HCT116 (cell line): ENCODE measurements around the gene IL22RA2. TPM values are rescaled to one million over a fixed set of nuclear protein-coding genes. Genes with fewer than 3 reads are reported as not detected.

Source experiments
- ATAC-seq: fragments of 200-7000 bp; cut with Tn5 transposase; 2 replicates; pipeline ENCODE4 v1.9.1; 2020; ENCODE audit warnings: mild to moderate bottlenecking, moderate library complexity
- BruUV-seq: library from RNA; stranded (reverse); fragments of 400-500 nt; replicated peaks from 2 replicates; lab custom pipeline; 2021; lab: Mats Ljungman, UMichigan
- CTCF ChIA-PET: fragments of 300-600 bp; sonication (Branson Sonifier 250); formaldehyde crosslinking; loops from one replicate; lab custom pipeline; 2021; ENCODE audit warnings: antibody characterized with exemption; lab: Charles Lee
- POLR2A ChIA-PET: fragments of 300-600, 350-600 bp; sonication (Branson Sonifier 250); formaldehyde crosslinking; loops from one replicate; lab custom pipeline; 2021; ENCODE audit warnings: antibody characterized with exemption; lab: Charles Lee
- RAD21 ChIA-PET, 2 experiments: fragments of 300-600 bp; sonication (Branson Sonifier 250); formaldehyde crosslinking; loops; one replicate each; lab custom pipeline; 2023; ENCODE audit warnings: low total read pairs in 2 of 2; ENCODE audit not compliant: uncharacterized antibody in 2 of 2, unreplicated experiment in 2 of 2, low non-redundant PET in 1 of 2; lab: Charles Lee
- DNase-seq: peaks from one replicate; pipeline ENCODE4 v3.0.0-alpha.2; 2010; ENCODE audit warnings: low read depth, low spot score
- H2AFZ ChIP-seq: fragments of 200-600 bp; shearing (Covaris generic), sonication (generic); 2 replicates; pipeline ENCODE4 v1.6.1; 2017; ENCODE audit warnings: low read depth, mixed run types, mixed read lengths, antibody characterized with exemption, low read length; ENCODE audit not compliant: poor library complexity, severe bottlenecking
- H3K27ac ChIP-seq: 2 replicates; pipeline ENCODE4 v1.5.1; 2012; ENCODE audit warnings: low read depth, low read length
- H3K27me3 ChIP-seq: fragments of 200-600 bp; sonication (generic); 2 replicates; pipeline ENCODE4 v1.6.1; 2016; ENCODE audit warnings: mixed run types, low read length, mixed read lengths; ENCODE audit not compliant: insufficient read depth
- H3K36me3 ChIP-seq, 2 experiments: fragments of 200-500 bp in 1 of 2; fragments of 200-600 bp in 1 of 2; sonication (Bioruptor generic) in 1 of 2; sonication (generic) in 1 of 2; 2 replicates each; pipeline versions ENCODE4 v1.5.1 to v1.6.1; 2014 to 2016; ENCODE audit warnings: low read length in 2 of 2, inconsistent platforms in 1 of 2, mixed read lengths in 1 of 2, mixed run types in 1 of 2; ENCODE audit not compliant: insufficient read depth in 2 of 2, control insufficient read depth in 1 of 2
- H3K4me1 ChIP-seq, 2 experiments: fragments of 200-600 bp in 1 of 2; sonication (generic) in 1 of 2; 2 replicates each; pipeline versions ENCODE4 v1.5.1 to v1.6.1; 2012 to 2017; ENCODE audit warnings: low read length in 2 of 2, inconsistent platforms in 1 of 2, mild to moderate bottlenecking in 1 of 2, mixed read lengths in 1 of 2, mixed run types in 1 of 2, moderate library complexity in 1 of 2; ENCODE audit not compliant: insufficient read depth in 2 of 2, control insufficient read depth in 1 of 2
- H3K4me2 ChIP-seq: fragments of 200-600 bp; sonication (generic); 2 replicates; pipeline ENCODE4 v1.6.1; 2017; ENCODE audit warnings: mixed run types, low read length, mixed read lengths
- H3K4me3 ChIP-seq, 2 experiments: fragments of 200-600 bp in 1 of 2; sonication (generic) in 1 of 2; replicated peaks in 1 of 2; 2 replicates each; pipeline ENCODE4 v1.5.1; 2011 to 2016; ENCODE audit warnings: low read length in 2 of 2, control low read depth in 1 of 2, low read depth in 1 of 2, mild to moderate bottlenecking in 1 of 2, mixed read lengths in 1 of 2, mixed run types in 1 of 2
- H3K79me2 ChIP-seq: fragments of 200-600 bp; sonication (generic); 2 replicates; pipeline ENCODE4 v1.6.1; 2017; ENCODE audit warnings: mild to moderate bottlenecking, mixed run types, low read length, moderate library complexity, mixed read lengths; ENCODE audit not compliant: insufficient read depth
- H3K9ac ChIP-seq: fragments of 200-600 bp; sonication (generic); 2 replicates; pipeline ENCODE4 v1.6.1; 2016; ENCODE audit warnings: low read length, mixed read lengths
- H3K9me2 ChIP-seq: fragments of 200-600 bp; sonication (generic), shearing (Covaris generic); 2 replicates; pipeline ENCODE4 v1.6.1; 2017; ENCODE audit warnings: mixed run types, mild to moderate bottlenecking, moderate library complexity; ENCODE audit not compliant: insufficient read depth
- H3K9me3 ChIP-seq, 2 experiments: fragments of 200-500 bp in 1 of 2; fragments of 200-600 bp in 1 of 2; sonication (Bioruptor generic) in 1 of 2; sonication (generic) in 1 of 2; 2 replicates each; pipeline ENCODE4 v1.6.1; 2014 to 2017; ENCODE audit warnings: low read length in 2 of 2, mixed read lengths in 2 of 2, inconsistent platforms in 1 of 2, low read depth in 1 of 2, mild to moderate bottlenecking in 1 of 2, mixed run types in 1 of 2, moderate library complexity in 1 of 2; ENCODE audit not compliant: control insufficient read depth in 1 of 2, insufficient read depth in 1 of 2
- H4K20me1 ChIP-seq: fragments of 200-600 bp; sonication (generic), shearing (Covaris generic); 2 replicates; pipeline ENCODE4 v1.6.1; 2017; ENCODE audit warnings: mixed run types, mild to moderate bottlenecking, moderate library complexity; ENCODE audit not compliant: insufficient read depth
- CBX3 ChIP-seq: IDR thresholded peaks from 2 replicates; pipeline ENCODE4 v1.6.1; 2012; ENCODE audit warnings: low read depth
- EZH2 ChIP-seq: fragments of 200-600 bp; sonication (generic); IDR thresholded peaks from 2 replicates; pipeline ENCODE4 v1.6.1; 2017; ENCODE audit warnings: antibody characterized with exemption, mixed run types
- JUND ChIP-seq: IDR thresholded peaks from 2 replicates; pipeline ENCODE4 v1.6.1; 2012
- POLR2A ChIP-seq: IDR thresholded peaks from 2 replicates; pipeline ENCODE4 v1.7.0; 2011; ENCODE audit warnings: borderline replicate concordance; ENCODE audit not compliant: insufficient read depth, insufficient read length; ENCODE audit errors: extremely low read depth
- POLR2AphosphoS5 ChIP-seq: IDR thresholded peaks from 2 replicates; pipeline ENCODE4 v1.6.1; 2011; ENCODE audit warnings: mild to moderate bottlenecking, low read depth, low read length, moderate library complexity
- RAD21 ChIP-seq: IDR thresholded peaks from 2 replicates; pipeline ENCODE4 v1.6.1; 2012; ENCODE audit warnings: low read depth, mild to moderate bottlenecking
- SRF ChIP-seq: IDR thresholded peaks from 2 replicates; pipeline ENCODE4 v1.6.1; 2012; ENCODE audit warnings: low read depth
- TCF7L2 ChIP-seq: IDR thresholded peaks from 2 replicates; pipeline ENCODE4 v1.7.0; 2011; ENCODE audit warnings: borderline replicate concordance, inconsistent platforms; ENCODE audit not compliant: insufficient read depth, insufficient read length; ENCODE audit errors: extremely low read depth
- YY1 ChIP-seq: IDR thresholded peaks from 2 replicates; pipeline ENCODE4 v1.6.1; 2011; ENCODE audit warnings: low read length, low read depth, moderate library complexity, mild to moderate bottlenecking; ENCODE audit not compliant: insufficient replicate concordance; ENCODE audit errors: extremely low read depth
- intact Hi-C: fragments of 100-400 bp; cut with micrococcal nuclease; formaldehyde crosslinking; loops from 2 replicates; pipeline ENCODE4 v1.10.0; 2022
- total RNA-seq: library from RNA; stranded (reverse); gene quantifications from one replicate; pipeline ENCODE4 v1.2.1, GENCODE V29; 2021; ENCODE audit not compliant: unreplicated experiment
- TF ChIP-seq, protein P1 (sequence below): IDR thresholded peaks from 2 replicates; pipeline ENCODE4 v1.6.1; 2011; ENCODE audit warnings: mild to moderate bottlenecking, low read length, moderate library complexity; ENCODE audit not compliant: insufficient replicate concordance; ENCODE audit errors: extremely low read depth
- TF ChIP-seq, protein P2 (sequence below): IDR thresholded peaks from 2 replicates; pipeline ENCODE4 v1.6.1; 2012
- TF ChIP-seq, protein P3 (sequence below): IDR thresholded peaks from 2 replicates; pipeline ENCODE4 v1.6.1; 2012

The IL22RA2 gene
- total RNA-seq, 1 experiment from 2014 or later = not detected

DNA sequence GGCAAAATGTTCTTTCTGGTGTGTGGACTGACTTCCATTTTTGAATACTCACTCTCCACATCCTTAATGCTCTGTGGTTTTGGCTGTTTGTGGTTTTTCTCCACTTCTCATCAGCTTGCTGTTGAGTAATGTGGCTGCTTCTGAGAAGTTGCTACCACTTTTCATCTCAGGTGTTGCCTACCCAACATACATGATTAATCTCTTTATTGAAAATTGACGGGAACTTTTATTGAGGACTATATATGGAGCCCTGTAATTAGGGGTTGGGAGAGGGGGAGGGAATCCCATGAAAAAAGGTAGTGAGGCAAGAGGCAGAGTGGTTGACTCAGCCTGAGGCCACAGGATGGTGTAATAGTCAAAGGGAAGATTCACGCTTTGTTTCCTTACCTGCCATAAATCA, 17.6 kb downstream of the IL22RA2 start:
- POLR2A ChIA-PET = no interaction called here

DNA sequence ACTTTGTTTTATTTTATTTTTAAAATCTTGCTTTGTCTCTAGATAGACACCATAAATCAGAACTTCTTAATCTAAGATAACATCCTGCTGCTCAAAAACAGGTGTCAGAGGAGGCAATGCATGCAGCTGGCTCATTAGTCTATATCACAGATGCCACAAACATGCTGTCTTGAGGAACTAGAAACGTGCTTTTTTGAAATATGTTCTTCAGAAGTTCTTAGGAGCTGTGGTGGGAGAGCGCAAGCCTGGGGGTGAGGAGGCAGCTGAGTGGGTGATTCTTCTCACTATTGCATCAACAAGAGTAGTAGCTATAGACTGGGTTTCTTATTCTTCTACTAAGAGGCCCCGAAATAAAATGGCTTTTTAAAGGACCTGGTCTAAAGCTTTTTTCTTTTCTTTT, 23.4 kb downstream of the IL22RA2 start:
- ChIA-PET CTCF (no interaction called here), POLR2A (no interaction called here), RAD21 (no interaction called here)
- BruUV-seq = no TSS peak
- DNase-seq (no peak), ATAC-seq (no peak)
- Histone ChIP-seq H3K9ac (no peak overlapping the region), H3K9me3 (no peaks in the 10 kb centered on the region), H3K27ac (no peak overlapping the region), H3K9me2 (no peaks in the 10 kb centered on the region), H4K20me1 (no peaks in the 10 kb centered on the region), H3K4me3 (no peak overlapping the region), H2AFZ (no peak overlapping the region), H3K79me2 (no peaks in the 10 kb centered on the region), H3K36me3 (no peaks in the 10 kb centered on the region), H3K4me2 (no peak overlapping the region), H3K27me3 (no peaks in the 10 kb centered on the region), H3K4me1 (no peaks in the 10 kb centered on the region)
- TF ChIP-seq CBX3 (no peak), JUND (no peak), EZH2 (no peak), TCF7L2 (no peak), YY1 (no peak), SRF (no peak), POLR2AphosphoS5 (no peak)
- TF ChIP-seq, protein P1, sequence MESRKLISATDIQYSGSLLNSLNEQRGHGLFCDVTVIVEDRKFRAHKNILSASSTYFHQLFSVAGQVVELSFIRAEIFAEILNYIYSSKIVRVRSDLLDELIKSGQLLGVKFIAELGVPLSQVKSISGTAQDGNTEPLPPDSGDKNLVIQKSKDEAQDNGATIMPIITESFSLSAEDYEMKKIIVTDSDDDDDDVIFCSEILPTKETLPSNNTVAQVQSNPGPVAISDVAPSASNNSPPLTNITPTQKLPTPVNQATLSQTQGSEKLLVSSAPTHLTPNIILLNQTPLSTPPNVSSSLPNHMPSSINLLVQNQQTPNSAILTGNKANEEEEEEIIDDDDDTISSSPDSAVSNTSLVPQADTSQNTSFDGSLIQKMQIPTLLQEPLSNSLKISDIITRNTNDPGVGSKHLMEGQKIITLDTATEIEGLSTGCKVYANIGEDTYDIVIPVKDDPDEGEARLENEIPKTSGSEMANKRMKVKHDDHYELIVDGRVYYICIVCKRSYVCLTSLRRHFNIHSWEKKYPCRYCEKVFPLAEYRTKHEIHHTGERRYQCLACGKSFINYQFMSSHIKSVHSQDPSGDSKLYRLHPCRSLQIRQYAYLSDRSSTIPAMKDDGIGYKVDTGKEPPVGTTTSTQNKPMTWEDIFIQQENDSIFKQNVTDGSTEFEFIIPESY = no peak
- intact Hi-C loops = no loop called here

More for the DNA sequence above, 17.6 kb downstream of the IL22RA2 start:
- H3K9me3 ChIP-seq = no peaks in the 10 kb centered on the region
- BruUV-seq = no TSS peak
- ChIA-PET CTCF (no interaction called here), RAD21 (no interaction called here)
- H3K9me2 ChIP-seq = no peaks in the 10 kb centered on the region
- H3K79me2 ChIP-seq = no peaks in the 10 kb centered on the region
- no peak overlapping the region for H3K27ac ChIP-seq
- H2AFZ ChIP-seq = no peak overlapping the region
- no peak for ATAC-seq
- H3K4me3 ChIP-seq = no peak overlapping the region
- no peak overlapping the region for H3K9ac ChIP-seq
- DNase-seq = no peak
- no peak for TF ChIP-seq POLR2A
- TF ChIP-seq, protein P2, sequence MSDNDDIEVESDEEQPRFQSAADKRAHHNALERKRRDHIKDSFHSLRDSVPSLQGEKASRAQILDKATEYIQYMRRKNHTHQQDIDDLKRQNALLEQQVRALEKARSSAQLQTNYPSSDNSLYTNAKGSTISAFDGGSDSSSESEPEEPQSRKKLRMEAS = no peak
- no peak for TF ChIP-seq JUND
- TF ChIP-seq, protein P3, sequence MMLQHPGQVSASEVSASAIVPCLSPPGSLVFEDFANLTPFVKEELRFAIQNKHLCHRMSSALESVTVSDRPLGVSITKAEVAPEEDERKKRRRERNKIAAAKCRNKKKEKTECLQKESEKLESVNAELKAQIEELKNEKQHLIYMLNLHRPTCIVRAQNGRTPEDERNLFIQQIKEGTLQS = no peak
- TF ChIP-seq RAD21 = no peak
- TF ChIP-seq YY1 = no peak
- no peaks in the 10 kb centered on the region for H4K20me1 ChIP-seq
- no peaks in the 10 kb centered on the region for H3K4me1 ChIP-seq
- H3K4me2 ChIP-seq = no peak overlapping the region
- H3K36me3 ChIP-seq = no peaks in the 10 kb centered on the region
- no peaks in the 10 kb centered on the region for H3K27me3 ChIP-seq
- intact Hi-C loops = no loop called here
